HEK293T (cell line): Measurements from ENCODE around the gene COL20A1.

Source experiments
- CTCF ChIA-PET: fragments of 350-600 bp; formaldehyde crosslinking; extraction: SDS; loops from one replicate; lab custom pipeline; 2021; ENCODE audit warnings: antibody characterized with exemption, inconsistent platforms; lab: Yijun Ruan, JAX
- POLR2A ChIA-PET: fragments of 350-600 bp; formaldehyde crosslinking; extraction: SDS; loops from one replicate; lab custom pipeline; 2020; ENCODE audit warnings: antibody characterized with exemption, inconsistent platforms; lab: Yijun Ruan, JAX
- DNase-seq: peaks from one replicate; pipeline ENCODE4 v3.0.0; 2012; ENCODE audit warnings: mixed read lengths; ENCODE audit errors: extremely low spot score
- ARNT ChIP-seq: fragments of 450-650 bp; IDR thresholded peaks from 2 replicates; pipeline ENCODE4 v1.6.1; 2017; ENCODE audit warnings: mild to moderate bottlenecking
- BHLHE40 ChIP-seq: fragments of 450-650 bp; IDR thresholded peaks from 2 replicates; pipeline ENCODE4 v1.6.1; 2016; ENCODE audit warnings: mild to moderate bottlenecking, moderate library complexity, borderline replicate concordance
- CTBP1 ChIP-seq: fragments of 450-650 bp; IDR thresholded peaks from 2 replicates; pipeline ENCODE4 v1.6.1; 2016; ENCODE audit warnings: borderline replicate concordance
- ELF4 ChIP-seq: fragments of 450-650 bp; IDR thresholded peaks from 2 replicates; pipeline ENCODE4 v1.6.1; 2017; ENCODE audit warnings: antibody characterized with exemption
- FOXA1 ChIP-seq: fragments of 450-650 bp; IDR thresholded peaks from 2 replicates; pipeline ENCODE4 v1.6.1; 2016; ENCODE audit warnings: mild to moderate bottlenecking
- FOXK2 ChIP-seq: fragments of 450-650 bp; IDR thresholded peaks from 2 replicates; pipeline ENCODE4 v1.6.1; 2016; ENCODE audit warnings: mild to moderate bottlenecking
- FOXM1 ChIP-seq: fragments of 450-650 bp; IDR thresholded peaks from 2 replicates; pipeline ENCODE4 v1.6.1; 2017; ENCODE audit warnings: mild to moderate bottlenecking, borderline replicate concordance
- HDGF ChIP-seq: fragments of 450-650 bp; IDR thresholded peaks from 2 replicates; pipeline ENCODE4 v1.6.1; 2017; ENCODE audit warnings: antibody characterized with exemption, borderline replicate concordance
- L3MBTL2 ChIP-seq: fragments of 450-650 bp; conservative IDR thresholded peaks from 2 replicates; pipeline ENCODE4 v1.6.1; 2016; ENCODE audit warnings: mild to moderate bottlenecking
- LEF1 ChIP-seq: fragments of 450-650 bp; IDR thresholded peaks from 2 replicates; pipeline ENCODE4 v1.6.1; 2017; ENCODE audit warnings: mild to moderate bottlenecking, borderline replicate concordance
- NFRKB ChIP-seq: fragments of 450-650 bp; IDR thresholded peaks from 2 replicates; pipeline ENCODE4 v1.6.1; 2016; ENCODE audit warnings: mild to moderate bottlenecking, moderate library complexity
- SP1 ChIP-seq: fragments of 450-650 bp; IDR thresholded peaks from 2 replicates; pipeline ENCODE4 v1.6.1; 2017
- SUZ12 ChIP-seq: fragments of 450-650 bp; IDR thresholded peaks from 2 replicates; pipeline ENCODE4 v1.6.1; 2016; ENCODE audit warnings: mild to moderate bottlenecking
- TARDBP ChIP-seq: fragments of 450-650 bp; IDR thresholded peaks from 2 replicates; pipeline ENCODE4 v1.6.1; 2016
- ZNF384 ChIP-seq: fragments of 450-650 bp; IDR thresholded peaks from 2 replicates; pipeline ENCODE4 v1.6.1; 2016
- TF ChIP-seq, protein P1 (sequence below): fragments of 450-650 bp; IDR thresholded peaks from 2 replicates; pipeline ENCODE4 v1.6.1; 2016

COL20A1 gene

DNA sequence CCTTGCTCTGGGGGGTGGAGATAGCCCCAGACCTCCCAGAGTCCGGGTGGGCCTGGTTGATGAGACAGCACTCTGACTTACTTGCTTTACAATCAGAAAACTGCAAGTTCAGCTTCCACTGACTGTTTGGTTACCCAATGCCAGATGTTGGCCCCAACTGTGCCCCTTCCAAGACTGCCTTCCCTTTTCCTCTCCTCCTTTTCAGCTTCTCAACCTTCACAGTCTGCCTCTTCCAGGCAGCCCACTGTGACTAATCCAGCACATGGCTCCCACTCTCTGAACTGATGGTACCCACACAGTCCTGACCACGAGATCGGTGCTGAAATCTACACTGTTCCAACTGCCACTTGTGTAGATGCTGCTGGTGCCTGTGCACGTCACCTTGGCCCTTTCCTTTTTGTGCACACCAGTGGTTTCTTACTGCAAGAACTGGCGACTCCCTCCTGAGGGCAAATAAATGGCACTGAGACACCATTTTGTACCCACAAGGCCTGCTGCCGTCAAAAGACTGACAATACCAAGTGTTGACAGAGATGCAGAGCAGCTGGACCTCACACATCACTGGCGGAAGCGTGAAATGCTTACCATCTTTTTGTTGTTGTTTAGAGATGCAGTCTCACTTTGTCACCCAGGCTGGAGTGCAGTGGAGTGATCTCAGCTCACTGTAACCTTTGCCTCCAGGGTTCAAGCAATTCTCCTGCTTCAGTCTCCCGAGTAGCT lies 22.2 kb upstream of the COL20A1 start:
- ChIA-PET CTCF (no interaction called here), POLR2A (no interaction called here)
- no peak for DNase-seq
- TF ChIP-seq CTBP1 (no peak), ZNF384 (no peak), SUZ12 (no peak), HDGF (no peak), BHLHE40 (no peak), FOXA1 (no peak), LEF1 (no peak), L3MBTL2 (no peak), FOXK2 (no peak), ARNT (no peak), FOXM1 (no peak)
- TF ChIP-seq, protein P1, sequence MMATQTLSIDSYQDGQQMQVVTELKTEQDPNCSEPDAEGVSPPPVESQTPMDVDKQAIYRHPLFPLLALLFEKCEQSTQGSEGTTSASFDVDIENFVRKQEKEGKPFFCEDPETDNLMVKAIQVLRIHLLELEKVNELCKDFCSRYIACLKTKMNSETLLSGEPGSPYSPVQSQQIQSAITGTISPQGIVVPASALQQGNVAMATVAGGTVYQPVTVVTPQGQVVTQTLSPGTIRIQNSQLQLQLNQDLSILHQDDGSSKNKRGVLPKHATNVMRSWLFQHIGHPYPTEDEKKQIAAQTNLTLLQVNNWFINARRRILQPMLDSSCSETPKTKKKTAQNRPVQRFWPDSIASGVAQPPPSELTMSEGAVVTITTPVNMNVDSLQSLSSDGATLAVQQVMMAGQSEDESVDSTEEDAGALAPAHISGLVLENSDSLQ = no peak

DNA sequence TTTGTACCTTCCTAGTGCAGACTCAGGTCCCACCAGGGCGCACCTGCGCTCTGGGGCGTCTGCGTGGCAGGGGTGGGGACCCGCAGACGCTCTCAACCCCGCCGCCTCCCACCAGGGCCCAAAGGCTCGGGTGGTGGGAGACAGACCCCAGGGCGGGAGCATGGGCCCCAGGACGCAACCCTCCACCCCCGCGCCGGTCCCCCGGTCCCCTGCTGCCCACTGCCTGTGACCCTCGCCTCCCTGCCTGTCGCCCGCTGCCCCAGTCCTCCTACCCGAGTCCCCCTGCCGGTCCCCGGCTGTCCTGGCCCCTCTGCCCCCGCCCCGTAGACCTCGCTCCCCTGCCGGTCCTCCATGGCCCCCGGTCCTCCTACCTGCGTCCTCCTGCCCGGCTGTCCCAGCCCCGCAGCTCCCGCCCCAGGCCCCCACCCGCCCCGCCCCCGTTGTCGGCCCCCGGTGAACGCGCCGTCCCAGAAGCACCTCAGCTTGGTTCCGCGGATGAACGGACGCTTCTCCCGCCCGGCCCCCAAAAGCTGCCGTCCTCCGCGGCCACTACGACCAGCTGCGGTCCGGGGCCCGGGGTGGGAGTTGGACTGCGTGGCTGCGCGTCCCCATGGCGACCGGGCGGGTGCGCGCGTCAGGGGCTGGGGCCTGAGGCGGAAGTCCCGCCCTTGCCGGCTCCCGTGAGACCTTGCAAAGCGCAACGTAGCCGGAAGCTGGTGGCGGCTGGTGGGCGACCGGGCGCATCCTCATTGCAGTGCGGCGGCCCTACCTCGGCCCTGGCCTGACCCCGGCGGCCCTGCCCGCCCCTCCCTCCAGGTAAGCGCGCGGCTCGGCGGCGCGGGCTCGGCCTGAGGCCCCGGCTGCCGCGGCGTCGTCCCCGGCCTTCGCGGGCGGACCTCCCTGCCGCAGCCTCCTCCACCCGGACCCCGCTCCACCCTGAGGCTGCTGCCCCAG lies 20.6 kb upstream of the COL20A1 start, which contains the start of gene ARFGAP1:
Gene ARFGAP1 (plus strand): TSS at position 709 of the 954 bp plus-strand sequence. CDS start 2,768 bp downstream, outside the sequence.
- ChIA-PET CTCF (interaction anchor here (1.2 to 1.6 kb wide), 2 partner anchors 49 to 74 kb away, joined by 3 to 12 read pairs; no protein-coding TSS in a partner anchor), POLR2A (interaction anchor here (1.0 to 1.4 kb wide), 7 partner anchors 11 to 46 kb away, joined by 3 to 6 read pairs (median 3); no protein-coding TSS in a partner anchor)
- peak; percentile 98 for DNase-seq
- peak; percentile 31; the same call in 1 of the 2 replicates for TF ChIP-seq ELF4
- TF ChIP-seq LEF1 = no peak

DNA sequence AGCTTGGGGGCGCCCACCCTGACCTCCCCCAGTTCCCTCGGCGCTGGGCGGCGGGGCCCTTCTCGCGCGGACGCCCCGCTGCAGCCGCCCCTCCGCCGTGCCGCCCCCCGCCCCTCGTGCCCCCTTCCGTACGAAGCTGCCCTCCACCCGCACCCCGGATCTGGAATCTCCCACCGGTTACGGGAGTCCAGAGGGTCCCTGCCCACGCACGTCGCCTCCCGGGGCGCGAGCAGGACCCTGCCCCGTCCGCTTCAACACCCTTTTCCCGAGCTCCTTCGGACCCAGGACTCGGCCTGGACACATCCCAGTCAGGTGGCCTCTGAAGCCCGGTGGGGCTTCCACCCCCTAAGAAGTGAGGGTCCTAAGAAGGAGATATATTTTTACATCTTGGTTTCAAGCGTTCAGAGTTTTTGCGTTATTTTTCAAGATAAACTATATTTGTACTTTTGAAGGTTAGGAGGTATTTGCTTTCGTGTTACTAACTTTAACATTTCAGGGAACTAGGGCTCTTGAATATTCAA lies 19.9 kb upstream of the COL20A1 start:
- DNase-seq = no peak
- ChIA-PET CTCF (interaction anchor here (1.2 to 1.6 kb wide), 2 partner anchors 50 to 75 kb away, joined by 3 to 12 read pairs; no protein-coding TSS in a partner anchor), POLR2A (interaction anchor here (1.0 to 1.4 kb wide), 6 partner anchors 12 to 47 kb away, joined by 3 to 6 read pairs (median 3); no protein-coding TSS in a partner anchor)
- TF ChIP-seq SP1 (no peak), L3MBTL2 (no peak), FOXK2 (no peak), NFRKB (no peak), TARDBP (no peak), SUZ12 (no peak), FOXA1 (no peak), ZNF384 (no peak), ELF4 (no peak), HDGF (no peak), ARNT (no peak), LEF1 (no peak), BHLHE40 (no peak), CTBP1 (no peak), FOXM1 (no peak)
- TF ChIP-seq, protein P1 = no peak

DNA sequence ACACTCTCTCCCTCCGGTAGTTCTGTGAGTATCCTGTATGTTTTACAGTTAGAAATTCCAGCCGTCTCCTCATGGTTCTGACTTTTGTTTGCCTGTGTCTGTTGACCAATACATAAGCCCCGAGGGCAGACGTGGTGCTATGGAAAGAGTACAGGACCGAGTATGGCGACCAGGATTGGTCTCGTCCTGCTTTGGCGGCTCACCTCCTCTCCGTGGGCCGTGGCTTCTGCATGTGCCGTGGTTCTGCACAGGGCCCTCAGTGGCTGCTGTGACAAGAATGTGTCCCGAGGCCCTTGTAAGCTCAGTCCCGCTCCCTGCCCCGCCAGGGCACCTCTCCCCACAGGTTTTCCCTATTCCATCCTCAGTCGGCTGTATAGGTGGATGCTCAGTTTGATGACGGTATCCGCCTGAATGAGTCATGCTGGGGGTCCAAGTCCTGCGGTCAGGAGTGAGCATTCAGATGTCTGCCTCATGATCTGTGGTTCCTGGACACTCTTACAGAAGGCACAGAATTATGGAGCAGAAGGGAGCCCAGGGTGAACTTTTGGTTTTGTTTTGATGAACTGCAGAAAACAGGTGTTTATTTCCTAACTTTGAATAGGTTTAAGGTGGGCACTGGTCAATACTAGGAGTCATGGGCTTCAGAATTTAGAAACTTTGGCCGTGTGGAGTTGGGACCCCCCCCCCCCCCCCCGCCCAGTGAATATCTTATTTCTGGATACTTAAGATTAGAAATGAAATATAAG lies 19.2 kb upstream of the COL20A1 start:
- POLR2A ChIA-PET = interaction anchor here (1.4 kb wide), 1 partner anchor 18 kb away, joined by 6 read pairs; no protein-coding TSS in a partner anchor
- DNase-seq = no peak
- TF ChIP-seq HDGF (no peak), LEF1 (no peak), SUZ12 (no peak), NFRKB (no peak), ZNF384 (no peak), L3MBTL2 (no peak), TARDBP (no peak), CTBP1 (no peak), FOXK2 (no peak)
- CTCF ChIA-PET = no interaction called here

DNA sequence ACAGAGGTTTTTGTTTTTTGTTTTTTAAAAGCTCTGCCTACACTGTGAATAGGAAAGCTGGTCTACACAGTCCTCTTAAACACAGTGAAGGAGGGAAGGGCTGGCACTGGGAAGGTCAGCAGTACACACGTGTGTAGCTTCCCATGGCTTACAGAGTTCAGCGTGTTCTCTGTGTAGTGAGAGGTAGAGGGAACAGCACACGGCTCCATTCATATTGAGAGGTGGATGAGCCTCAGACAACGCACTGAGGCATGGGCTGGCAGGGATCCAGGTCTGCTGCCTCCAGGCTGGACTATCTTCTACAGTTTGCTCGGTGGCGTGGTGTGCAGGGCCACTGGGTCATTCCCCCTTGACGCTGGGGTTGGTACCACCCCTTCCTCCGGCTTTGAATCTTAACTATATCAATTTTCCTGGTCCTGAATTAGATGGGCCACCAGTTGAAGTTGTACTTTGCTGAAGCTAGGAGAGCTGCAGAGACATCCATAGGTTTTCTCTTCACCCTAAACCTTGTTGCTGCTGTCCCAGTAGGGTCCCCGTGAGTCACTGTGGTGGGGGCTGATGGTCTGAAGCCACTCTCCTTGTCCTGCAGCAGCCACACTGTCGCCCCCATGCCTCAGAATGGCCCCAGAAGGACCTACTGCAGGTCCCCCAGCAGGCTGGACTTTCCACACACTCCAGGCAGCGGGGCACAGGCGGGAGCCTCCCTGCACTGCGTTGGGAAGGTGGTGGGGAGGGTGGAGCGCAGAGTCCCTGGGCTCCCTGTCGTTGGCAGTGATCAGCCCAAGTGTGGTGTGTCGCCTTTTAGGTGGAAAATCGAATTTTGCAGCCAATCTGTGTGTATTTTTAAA lies 18.4 kb upstream of the COL20A1 start:
- POLR2A ChIA-PET = no interaction called here
- no peak for DNase-seq
- TF ChIP-seq BHLHE40 (no peak), LEF1 (no peak), ARNT (no peak), SUZ12 (no peak), FOXA1 (no peak), ELF4 (no peak), L3MBTL2 (no peak), SP1 (no peak), FOXM1 (no peak), FOXK2 (no peak), ZNF384 (no peak), NFRKB (no peak), HDGF (no peak), TARDBP (no peak), CTBP1 (no peak)
- TF ChIP-seq, protein P1 = no peak
- CTCF ChIA-PET = no interaction called here
